Left hindlimb (tissue), 1 donor: Measurements from ENCODE around the gene C20orf96.
"Not testable (repeated sequence)": the region's sequence is repeated elsewhere in the genome, so short reads cannot be mapped to it uniquely, and the experiment has no call there.

Source experiments
- DNase-seq: peaks from one replicate; pipeline ENCODE4 v3.0.0-alpha.2; 2018

The C20orf96 gene, protein sequence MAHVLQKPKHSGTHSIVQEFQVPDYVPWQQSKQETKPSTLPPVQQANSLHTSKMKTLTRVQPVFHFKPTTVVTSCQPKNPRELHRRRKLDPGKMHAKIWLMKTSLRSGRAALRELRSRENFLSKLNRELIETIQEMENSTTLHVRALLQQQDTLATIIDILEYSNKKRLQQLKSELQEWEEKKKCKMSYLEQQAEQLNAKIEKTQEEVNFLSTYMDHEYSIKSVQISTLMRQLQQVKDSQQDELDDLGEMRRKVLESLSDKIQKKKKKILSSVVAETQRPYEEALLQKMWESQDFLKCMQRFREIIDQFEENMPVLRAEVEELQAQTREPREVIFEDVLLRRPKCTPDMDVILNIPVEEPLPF

DNA sequence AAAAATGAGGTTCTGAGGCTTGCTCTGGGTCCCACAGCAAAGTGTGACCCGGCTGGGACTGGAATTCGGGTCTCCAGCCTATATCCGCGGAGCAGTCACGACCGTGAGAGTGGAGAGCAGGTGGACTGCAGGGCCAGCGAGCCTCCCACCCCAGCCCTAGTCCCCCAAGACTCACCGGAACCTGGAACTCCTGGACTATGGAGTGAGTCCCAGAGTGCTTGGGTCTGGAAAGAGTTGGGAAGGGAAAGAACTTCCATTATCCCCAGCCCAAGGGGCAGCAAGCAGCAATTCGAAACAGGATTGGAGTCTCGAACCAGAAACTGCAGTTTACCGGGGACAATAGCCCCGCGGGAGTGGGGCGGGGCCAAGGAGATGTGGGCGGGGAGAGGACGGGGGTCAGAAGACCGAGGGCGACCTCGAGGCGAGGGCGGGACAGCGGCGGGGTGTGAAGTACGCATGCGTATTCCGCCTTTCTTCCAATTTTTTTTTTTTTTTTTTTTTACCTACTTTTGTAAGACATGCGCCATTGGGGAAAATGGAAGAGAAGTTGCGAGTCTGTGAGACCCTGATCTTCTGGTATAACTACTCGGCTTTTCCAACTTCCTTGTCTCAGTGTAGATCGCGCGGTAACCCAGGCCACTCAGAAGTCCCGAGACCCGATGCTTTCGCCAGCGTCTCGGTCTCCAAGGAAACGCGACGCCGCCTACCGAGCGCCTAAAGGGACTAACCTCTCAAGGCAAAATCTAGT is at the start of gene C20orf96:
TSS of gene C20orf96 (minus strand) at position 667 of the 748 bp plus-strand sequence. CDS start at position 527, 140 bp downstream.
- peak; percentile 93 for DNase-seq

DNA sequence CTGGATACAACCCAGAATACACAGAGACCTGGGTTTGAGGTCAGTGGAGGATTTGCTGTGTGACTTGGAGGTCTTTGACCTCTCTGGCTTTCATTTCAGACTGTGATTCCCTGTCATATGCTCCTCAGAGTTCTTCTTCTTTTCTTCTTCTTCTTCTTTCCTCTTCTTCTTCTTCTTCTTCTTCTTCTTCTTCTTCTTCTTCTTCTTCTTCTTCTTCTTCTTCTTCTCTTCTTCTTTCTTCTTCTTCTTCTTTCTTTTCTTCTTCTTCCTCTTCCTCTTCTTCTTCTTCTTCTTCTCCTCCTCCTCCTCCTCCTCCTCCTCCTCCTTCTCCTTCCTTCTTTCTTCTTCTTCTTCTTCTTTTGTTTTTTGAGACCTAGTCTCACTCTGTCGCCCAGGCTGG is 45.5 kb upstream of the C20orf96 start:
- DNase-seq: not testable (repeated sequence)

DNA sequence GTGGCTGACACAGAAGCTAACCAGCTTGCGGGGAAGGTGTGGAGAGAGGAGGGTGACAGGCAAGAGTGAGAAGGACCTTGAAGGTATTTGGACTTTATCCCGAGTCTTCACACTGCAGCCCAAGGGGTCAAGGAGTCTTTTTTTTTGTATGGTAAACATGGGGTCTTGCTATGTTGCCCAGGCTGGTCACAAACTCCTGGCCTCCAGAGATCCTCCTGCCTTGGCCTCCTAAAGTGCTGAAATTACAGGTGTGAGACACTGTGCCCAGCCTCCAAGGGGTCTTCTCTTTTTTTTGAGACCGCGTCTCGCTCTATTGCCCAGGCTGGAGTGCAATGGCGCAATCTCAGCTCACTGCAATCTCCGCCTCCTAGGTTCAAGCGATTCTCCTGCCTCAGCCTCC is 44.0 kb upstream of the C20orf96 start:
- no peak for DNase-seq

DNA sequence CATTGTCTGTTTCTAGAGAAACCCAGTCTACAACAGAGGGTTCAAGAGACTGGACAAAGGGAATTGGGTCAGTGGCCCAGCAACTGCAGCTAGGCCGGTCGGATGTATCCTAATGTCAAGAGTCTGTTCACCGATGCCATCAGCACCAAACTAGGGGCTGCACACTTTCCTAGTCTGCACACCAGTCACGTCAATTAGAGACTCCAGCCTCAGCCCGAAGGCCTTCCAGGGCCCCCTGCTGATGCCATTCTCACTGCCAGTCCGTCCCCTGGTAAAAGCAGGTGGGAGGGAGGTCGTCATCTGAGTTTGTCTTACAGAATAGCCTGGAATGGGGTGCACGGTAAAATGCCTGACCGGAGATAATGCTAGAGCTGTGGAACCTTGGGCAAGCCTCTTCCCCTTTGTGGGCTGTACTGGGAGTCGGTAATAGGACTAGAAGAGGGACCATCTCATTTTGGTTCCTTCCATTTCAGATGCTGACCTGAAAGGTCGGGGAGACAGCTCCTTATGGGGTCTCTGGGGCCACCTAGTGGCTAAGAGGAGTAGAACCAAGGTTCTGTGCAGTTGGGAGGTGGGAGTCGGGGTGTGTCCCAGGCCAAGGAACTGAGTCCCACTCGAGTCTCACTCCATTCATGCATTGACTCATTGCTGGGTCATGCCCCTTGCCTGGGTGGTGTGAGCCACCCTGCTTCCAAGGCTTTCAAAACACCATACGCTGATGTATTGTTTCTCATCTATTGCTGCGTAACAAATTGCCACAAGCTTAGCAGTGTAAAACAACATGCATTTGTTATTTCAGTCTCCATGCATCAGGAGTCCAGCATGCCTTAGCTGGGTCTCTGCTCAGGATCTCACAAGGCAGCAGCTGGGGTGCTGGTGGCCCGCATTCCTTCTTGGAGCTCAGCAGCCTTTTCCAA is 39.9 kb upstream of the C20orf96 start:
- DNase-seq: peak; percentile 66

DNA sequence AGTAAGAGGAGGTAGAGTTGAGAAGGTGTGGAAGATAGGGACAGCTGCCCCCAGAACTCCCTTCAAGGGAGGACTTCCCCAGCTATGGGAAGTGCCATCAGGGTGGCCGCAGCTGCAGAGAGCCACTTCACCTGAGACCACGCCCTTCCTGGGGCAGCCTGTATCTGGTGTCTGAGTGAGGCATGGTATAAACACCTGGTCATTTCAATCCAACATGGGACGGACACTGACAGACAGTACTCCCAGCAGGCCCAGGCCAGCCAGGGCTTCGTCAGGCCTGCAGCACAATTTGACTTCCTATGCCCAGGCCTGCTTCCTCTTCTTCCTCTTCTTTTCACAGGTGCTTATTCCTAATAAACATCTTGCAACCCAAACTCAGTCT is 39.3 kb upstream of the C20orf96 start:
- no peak for DNase-seq

DNA sequence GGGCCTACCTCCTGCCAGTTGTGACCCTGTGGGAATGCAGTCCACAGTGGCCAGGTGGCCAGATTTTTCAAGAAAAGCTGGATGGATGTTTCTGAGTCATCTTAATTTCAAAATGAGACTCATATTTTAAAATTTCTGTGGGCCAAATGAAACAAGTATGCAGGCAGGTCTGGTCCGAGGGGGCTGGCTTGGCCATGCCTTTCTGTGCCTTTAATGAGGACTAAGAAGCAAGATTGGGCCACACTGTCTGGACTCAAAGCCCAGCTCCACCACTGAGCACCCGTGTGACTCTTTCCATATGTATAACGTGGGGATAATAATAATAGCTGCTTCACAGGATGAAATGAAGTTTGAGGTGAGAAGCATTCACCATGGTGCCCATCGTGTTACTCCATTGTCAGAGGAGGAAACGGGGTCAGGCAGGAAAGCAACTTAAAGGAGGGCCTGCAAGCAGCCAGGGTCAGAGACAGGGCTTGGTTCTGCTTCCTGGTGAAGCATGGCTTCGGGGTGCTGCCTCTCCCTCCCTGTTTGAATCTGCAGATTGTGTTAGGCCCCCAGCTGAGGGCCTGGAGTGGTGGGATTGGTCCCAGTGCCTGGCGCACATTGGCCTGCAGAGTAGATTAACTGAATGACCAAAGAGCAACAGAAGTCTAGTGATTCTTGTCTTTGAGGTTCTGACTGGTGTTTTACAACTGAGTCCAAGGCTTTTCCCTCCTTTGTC is 38.6 kb upstream of the C20orf96 start:
- no peak for DNase-seq

DNA sequence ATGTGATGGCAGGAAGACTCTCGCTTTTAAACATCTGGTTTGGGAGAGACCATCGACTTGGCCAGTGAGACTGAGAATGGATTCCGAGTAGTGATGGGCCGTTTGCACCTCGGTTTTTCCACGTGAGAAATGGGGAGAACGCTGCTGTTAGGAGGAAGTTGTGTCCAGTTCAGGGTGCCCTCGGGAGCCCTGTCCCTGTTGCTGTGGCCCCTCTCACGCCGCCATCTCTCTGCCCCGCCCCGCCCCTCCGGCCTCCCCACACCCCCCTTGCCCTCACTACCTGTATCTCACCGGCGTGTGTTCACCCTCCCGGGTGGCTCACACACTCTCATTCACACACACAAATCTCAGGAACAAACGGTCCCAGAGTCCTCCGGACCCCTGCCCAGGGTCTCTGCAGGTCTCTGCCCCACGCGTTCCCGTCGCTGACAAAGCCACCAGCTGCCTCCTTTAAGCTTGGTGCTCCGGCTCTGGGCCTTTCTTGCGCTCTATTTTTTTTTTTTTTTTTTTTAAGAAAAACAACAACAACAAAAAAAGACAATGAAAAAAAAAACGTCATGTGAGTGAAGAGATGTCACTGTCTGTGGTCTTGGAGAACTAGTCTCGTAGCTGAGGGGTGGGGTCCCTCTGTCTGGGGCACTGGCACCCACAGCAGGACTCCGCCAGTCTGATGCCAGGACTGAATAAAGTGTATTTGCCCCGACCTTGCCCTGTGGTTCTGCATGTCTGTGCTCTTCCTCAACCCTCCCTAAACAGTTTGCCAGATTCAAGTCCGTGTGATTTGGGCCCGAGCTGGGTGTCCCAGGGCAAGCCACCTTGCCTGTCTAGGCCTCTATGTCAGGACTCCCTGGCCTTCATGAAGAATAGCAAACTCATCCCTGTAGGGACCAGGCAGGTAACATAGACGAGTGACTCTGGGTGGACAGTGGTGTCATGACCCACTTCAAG is 37.8 kb upstream of the C20orf96 start:
- no peak for DNase-seq

DNA sequence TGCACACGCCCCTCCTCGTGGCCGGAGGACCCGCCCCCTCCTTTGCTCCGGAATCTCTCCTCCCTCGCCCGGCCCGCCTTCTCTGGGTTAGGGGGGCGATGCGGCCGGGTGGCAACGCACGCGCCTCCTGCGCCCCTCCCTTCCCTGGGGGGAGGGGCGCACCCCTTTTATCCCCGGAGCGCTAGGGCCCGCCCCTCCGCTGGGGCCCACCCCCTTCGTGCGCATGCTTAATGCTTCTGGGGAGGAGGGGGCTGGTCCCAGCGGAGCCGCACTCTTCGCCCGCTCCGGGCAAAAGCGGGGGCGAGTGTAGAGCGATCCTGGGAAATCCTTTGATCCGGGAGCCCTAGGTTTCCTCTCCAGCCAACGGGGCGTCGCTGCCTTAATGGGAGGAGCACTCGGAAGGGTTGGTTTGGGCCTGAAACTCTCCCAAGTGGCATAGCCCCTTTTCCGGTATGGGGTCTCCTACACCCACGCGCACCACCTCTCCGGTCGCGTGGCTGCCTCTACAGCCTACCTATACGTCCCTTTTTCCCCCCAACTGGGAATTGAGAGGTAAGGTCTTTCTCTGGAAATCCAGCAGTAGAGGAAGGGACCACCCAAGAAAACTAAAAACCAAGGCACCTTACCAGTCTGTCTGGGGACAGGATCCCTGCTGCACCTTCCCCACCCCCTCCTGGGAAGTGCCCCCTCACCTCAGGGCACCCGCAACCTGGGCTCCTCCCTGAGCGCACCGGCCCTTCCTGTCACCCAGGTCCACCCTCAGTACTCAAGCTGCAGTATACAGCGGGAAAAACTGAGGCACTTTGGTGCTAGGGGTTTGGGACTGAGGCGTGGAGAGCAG is 36.9 kb upstream of the C20orf96 start:
- peak; percentile 95 for DNase-seq

DNA sequence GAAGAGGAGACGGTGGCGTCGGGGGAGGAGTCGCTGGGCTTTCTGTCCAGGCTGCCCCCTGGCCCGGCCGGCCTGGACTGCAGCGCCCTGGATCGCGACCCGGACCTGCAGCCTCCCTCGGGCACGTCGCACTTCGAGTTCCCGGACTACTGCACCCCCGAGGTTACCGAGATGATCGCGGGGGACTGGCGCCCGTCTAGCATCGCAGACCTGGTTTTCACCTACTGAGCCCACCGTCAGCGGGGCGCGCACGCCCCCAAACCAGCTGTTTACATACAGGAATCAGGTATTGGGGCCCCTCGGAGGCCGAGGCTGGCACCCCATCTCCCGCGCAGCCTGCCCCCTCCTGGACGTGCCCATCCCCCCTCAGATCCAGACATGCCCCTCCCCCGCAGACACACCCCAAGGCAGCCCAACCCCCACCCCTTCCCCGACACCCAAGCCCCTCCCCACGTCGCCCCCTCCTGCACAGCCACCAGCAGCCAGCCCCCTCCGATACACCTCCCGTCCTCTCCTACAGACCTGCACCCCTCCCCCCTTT is 36.2 kb upstream of the C20orf96 start:
- DNase-seq: no peak

DNA sequence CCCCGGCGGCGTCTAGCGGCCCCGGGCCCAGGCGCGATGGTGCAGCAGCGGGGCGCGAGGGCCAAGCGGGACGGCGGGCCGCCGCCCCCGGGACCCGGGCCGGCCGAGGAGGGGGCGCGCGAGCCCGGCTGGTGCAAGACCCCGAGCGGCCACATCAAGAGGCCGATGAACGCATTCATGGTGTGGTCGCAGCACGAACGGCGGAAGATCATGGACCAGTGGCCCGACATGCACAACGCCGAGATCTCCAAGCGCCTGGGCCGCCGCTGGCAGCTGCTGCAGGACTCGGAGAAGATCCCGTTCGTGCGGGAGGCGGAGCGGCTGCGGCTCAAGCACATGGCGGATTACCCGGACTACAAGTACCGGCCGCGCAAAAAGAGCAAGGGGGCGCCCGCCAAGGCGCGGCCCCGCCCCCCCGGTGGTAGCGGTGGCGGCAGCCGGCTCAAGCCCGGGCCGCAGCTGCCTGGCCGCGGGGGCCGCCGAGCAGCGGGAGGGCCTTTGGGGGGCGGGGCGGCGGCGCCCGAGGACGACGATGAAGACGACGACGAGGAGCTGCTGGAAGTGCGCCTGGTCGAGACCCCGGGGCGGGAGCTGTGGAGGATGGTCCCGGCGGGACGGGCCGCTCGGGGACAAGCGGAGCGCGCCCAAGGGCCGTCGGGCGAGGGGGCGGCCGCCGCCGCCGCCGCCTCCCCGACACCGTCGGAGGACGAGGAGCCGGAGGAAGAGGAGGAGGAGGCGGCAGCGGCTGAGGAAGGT is 35.5 kb upstream of the C20orf96 start:
- DNase-seq: peak; percentile 85

DNA sequence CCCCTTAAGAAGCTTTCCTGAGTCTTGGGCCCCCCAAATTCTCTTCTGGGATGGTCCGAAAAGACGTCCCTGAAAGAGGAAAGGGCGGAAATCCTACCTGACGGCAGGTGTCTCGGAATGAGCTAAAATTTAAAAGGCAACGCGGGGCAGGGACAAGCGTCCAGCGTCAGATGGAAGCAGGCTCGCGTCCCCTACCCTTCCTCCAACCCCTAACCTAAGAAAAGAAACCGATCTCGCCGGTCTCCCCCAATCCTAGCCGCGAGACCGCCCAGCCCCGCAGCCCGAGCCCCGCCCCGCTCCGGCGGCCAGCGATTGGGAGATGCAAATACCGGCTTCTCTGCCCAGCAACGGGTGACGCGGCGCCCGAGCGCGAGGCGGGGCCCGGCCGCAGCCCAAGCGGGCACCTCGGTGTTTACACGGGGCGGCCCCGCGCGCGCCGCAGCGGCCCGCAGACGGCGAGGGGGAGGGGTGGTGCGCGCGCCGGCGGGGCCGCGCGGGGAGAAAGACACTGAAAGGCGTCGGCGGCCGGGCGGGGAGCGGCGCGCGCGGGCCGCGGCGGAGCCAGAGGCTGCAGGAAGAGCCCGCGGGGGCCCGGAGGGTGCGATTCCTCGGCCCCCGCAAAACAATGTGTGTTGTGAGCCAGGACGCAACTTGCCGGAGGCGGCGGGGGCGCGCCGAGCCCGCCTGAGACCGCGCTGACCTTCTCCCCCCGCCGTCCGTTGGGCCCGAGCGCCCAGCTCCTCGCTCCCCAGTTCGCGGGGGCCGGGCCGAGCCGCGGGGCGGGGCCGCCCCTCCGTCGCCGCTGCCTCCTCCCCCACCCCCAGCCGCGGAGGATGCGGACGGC is 34.7 kb upstream of the C20orf96 start, which contains the start of gene SOX12:
TSS of gene SOX12 (plus strand) at position 508 of the 844 bp plus-strand sequence. CDS start 373 bp downstream, outside the sequence.
- peak; percentile 97 for DNase-seq

DNA sequence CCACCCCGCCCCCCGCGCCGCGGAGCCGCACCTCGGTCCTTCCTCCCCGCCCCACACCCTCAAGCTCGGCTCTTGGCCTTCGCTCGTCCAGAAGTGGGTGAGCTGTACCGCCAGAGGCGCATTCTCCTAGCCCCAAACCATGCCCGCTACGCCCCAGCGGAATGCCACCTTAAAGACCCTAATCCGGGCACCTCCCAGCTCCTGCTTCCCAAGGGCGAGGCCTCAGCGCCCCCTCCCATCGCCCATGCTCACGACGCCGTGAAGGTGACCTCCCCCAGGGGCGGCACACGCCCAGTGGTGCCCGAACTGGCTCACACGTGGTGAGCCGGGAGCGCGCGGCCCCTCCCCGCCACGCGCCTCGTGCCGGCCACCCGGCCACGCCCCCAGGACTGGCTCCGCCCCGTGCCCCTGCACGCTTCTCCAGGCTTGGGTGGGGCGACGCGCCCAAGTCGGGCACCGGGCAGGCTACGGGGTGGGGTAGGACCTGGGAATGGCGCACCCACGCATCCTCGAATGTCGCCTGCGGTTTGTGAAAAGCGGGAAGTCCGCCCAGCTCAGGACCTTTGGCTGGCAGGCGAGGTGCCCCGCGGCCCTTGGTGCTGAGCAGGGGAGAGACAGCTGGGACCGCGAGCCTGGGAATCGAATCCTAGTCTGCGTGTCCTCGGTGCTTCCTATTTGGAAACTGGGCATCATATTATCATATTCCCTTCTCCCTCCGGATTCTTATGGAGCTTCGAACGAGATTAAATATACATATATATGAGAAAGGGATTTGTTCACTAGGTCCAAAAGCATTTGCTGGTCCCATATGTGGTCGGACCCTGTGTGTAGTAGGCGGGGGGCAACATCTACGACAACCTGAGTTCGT is 33.9 kb upstream of the C20orf96 start:
- DNase-seq: peak; percentile 91

DNA sequence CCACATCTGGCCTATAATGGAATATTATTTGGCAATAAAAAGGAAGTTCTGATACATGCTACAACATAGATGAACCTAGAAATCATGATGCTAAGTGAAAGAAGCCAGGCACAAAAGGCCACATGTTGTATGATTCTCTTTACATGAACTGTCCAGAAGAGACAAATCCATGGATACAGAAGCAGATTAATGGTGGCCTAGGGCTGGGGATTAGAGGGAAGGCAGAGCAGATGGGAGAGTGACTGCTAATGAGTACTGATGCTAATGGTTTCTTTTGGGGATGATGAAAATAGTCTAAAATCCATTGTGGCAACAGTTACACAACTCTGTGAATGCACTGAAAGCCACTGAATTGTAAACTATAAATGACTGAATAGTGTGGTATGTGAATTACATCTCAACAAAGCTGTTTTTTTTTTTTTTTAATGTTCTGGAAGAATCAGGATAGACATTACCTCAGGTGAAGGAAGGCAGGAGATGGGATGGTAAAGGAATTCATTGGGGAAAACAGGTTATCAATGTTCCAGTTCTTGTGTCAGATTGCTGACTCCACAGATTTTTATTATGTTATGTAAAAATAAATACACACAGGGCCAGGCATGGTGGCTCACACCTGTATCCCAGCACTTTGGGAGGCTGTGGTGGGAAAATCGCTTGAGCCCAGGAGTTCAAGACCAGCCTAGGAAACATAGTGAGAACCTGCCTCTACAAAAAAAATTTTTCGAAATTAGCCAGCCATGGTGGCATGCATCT is 25.9 kb upstream of the C20orf96 start:
- DNase-seq: no peak

DNA sequence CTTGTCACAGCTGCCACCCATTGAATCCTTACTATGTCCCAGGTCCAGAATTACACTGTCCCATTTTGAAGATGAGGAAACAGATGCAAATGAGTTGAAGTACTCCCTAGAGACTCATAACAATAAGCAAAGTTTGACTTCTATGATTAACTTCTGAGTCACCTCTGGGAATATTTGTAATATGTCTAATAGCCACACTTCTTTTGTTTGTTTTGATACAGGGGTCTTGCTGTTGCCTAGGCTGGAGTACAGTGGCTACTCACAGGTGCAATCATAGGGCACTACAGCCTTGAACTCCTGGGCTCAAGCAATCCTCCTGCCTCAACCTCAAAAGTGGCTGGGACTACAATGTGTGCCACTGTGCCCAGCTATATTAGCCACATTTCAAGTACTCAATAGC is 23.4 kb upstream of the C20orf96 start:
- DNase-seq: no peak

DNA sequence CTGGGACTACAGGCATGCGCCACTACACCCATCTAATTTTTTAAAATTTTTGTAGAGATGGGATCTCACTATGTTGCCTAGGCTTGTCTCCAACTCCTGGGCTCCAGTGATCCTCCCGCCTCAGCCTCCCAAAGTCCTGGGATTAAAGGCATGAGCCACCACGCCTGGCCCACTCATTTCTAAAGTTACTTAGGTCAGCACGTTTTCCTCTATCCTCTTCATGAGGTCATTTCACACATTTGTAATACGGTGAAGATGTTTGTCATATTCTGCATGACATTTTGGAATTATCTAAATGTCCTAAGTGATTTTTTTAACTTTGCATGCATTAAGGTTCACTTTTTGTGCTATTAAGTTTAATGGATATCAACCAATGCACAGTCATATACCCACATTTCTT is 22.9 kb upstream of the C20orf96 start:
- no peak for DNase-seq

DNA sequence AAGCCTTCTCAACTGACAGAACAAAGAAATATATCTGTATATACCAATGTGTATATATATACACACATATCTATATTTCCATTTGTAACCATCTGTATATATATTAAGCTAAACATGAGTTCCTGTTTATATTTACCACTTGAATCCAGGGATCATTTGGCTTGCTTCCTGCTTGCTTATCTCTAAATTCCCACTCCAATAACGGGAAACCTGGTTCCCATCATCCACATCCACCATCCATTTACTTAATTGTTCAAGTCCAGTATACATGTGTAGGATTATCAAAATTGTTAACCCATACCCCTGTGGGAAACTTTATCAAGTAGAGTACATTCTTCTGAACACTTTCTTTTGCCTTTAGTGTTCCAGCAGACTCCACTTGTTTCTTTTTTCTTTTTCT is 22.3 kb upstream of the C20orf96 start:
- no peak for DNase-seq
